ENCODE measurements around the gene ZMYND15. TPM values are rescaled to one million over a fixed set of nuclear protein-coding genes. Genes with fewer than 3 reads are reported as not detected.

Gene ZMYND15
- total and polyA plus RNA-seq, 3 donors from 2014 or later = 23.7 to 78.7 (median 25.2) TPM

DNA sequence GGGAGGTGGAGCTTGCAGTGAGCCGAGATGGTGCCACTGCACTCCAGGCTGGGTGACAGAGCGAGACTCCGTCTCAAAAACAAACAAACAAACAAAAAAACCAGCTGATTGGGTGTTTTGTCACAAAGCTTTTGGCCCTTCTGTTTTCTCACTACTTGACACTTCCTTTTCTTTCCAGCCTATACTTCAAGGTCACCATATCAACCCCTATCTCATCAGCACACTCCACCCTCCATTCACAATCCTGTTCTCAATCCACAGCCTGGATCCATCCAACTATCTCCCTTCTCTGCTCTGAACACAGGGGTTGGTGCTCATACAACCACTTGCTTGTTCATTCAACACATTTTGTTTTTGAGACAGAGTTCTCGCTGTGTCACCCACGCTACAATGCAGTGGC, 15.0 kb upstream of the ZMYND15 start:
- H3K36me3 ChIP-seq (ENCODE audit: low read depth, missing control alignments) = no peaks in the 10 kb centered on the region
- no peak overlapping the region for H3K27ac ChIP-seq
- 77 to 86% methylated on average over 5 of the region's 5 CpGs for WGBS, 2 donors
- H3K4me1 ChIP-seq = no peaks in the 10 kb centered on the region
- TF ChIP-seq POLR2A (IDR thresholded peaks at IDR 0.05) = no peak
- TF ChIP-seq CTCF (IDR thresholded peaks at IDR 0.05) = no peak
- no peaks in the 10 kb centered on the region for H3K9me3 ChIP-seq
- no peaks in the 10 kb centered on the region for H3K27me3 ChIP-seq
- no peak overlapping the region for H3K4me3 ChIP-seq
- intact Hi-C loops (cut with DNase I; ENCODE audit: low total_unique reads) = no loop called here
- DNase-seq = no peak

DNA sequence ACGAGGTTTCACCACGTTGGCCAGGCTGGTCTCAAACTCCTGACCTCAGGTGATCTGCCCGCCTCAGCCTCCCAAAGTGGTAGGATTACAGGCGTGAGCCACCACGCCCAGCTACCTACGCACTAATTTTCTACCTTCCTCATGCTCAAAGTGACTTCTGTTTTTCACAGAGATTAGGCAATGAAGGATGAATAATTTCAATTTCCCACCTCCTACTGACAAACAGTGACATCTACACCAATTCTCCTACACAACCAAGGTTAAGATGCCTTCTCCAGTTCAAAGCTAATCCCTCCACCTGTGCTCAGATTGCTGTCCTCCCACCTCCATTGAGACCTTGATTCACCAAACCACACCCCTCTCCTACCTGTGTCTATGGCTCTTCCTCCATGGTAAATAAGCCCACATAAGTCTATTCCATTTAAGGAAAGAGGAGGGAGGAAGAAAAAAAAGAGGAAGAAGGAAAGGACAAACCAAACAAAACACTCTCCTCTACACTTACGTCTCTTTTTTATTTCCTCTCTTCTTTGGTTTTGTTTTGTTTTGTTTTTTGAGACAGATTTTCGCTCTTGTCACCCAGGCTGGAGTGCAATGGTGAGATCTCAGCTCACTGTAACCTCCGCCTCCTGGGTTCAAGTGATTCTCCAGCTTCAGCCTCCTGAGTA, 13.9 kb upstream of the ZMYND15 start:
- no peak overlapping the region for H3K4me3 ChIP-seq
- H3K4me1 ChIP-seq = no peaks in the 10 kb centered on the region
- no peak for DNase-seq
- no peaks in the 10 kb centered on the region for H3K27me3 ChIP-seq
- TF ChIP-seq CTCF (IDR thresholded peaks at IDR 0.05) = no peak
- TF ChIP-seq POLR2A (IDR thresholded peaks at IDR 0.05) = no peak
- H3K27ac ChIP-seq = no peak overlapping the region
- whole genome bisulfite sequencing, 2 donors = 87 to 90% methylated on average over 9 of the region's 9 CpGs
- no peaks in the 10 kb centered on the region for H3K36me3 ChIP-seq (ENCODE audit: low read depth, missing control alignments)
- intact Hi-C loops (cut with DNase I; ENCODE audit: low total_unique reads) = no loop called here
- no peaks in the 10 kb centered on the region for H3K9me3 ChIP-seq

DNA sequence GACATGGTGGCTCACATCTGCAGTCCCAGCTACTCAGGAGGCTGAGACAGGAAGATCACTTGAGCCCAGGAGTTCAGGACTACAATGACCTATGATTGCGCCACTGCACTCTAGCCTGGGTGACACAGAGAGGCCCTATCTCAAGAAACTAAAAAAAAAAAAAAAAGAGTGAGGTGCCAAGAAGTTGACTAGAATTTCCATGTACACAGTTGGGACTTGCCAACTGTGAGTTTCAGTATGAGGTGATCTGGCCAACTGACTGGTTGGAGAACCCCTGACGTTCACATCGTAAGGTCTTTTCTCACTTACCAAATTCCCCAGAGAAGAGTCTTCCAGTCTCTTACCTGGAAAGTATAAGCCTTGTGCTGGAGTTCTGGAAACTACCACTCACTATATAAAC, 11.5 kb upstream of the ZMYND15 start:
- Histone ChIP-seq H3K4me3 (no peak overlapping the region), H3K27me3 (no peaks in the 10 kb centered on the region), H3K36me3 (ENCODE audit: low read depth, missing control alignments) (no peaks in the 10 kb centered on the region), H3K27ac (no peak overlapping the region), H3K4me1 (peaks cover 4% of the 10 kb centered on the region), H3K9me3 (no peaks in the 10 kb centered on the region)
- intact Hi-C loops (cut with DNase I; ENCODE audit: low total_unique reads) = no loop called here
- no peak for TF ChIP-seq POLR2A (IDR thresholded peaks at IDR 0.05)
- no peak for TF ChIP-seq CTCF (IDR thresholded peaks at IDR 0.05)
- no peak for DNase-seq
- WGBS, 2 donors = 55 to 62% methylated on average over 3 of the region's 3 CpGs

DNA sequence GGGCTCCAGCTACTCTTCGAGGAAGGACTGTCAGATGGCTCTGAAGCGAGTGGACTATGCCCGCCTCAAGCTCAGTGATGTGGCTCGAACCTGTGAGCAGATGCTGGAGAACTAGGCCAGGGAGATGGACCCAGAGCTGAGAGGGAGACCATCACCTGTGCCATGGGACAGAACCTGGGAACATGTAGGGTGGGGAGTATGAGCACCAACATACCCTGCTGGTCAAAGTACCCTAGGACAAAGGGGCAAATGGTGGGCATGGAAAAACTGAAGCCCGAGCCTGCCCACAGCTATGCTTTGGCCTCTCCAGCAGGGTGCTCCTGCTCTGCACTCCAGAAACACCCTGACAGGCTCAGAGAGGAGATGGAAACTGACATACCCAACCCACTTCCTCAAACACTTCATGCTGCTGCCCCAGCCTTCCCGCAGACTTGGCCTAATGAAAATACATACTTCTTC, 6.5 kb upstream of the ZMYND15 start:
- H3K4me3 ChIP-seq = no peak overlapping the region
- no peaks in the 10 kb centered on the region for H3K9me3 ChIP-seq
- 87 to 90% methylated on average over 6 of the region's 6 CpGs for WGBS, 2 donors
- DNase-seq = peak; percentile 30
- H3K4me1 ChIP-seq = peaks cover 4% of the 10 kb centered on the region
- no peaks in the 10 kb centered on the region for H3K27me3 ChIP-seq
- no peaks in the 10 kb centered on the region for H3K36me3 ChIP-seq (ENCODE audit: low read depth, missing control alignments)
- H3K27ac ChIP-seq = no peak overlapping the region
- TF ChIP-seq CTCF (IDR thresholded peaks at IDR 0.05) (peak in 1 of 3 experiments; percentile 19), POLR2A (IDR thresholded peaks at IDR 0.05) (no peak)
- intact Hi-C loops (cut with DNase I; ENCODE audit: low total_unique reads) = loop anchor here (10.0 kb wide), 1 partner anchor 152 kb away; no protein-coding TSS in a partner anchor
